Neural crest cell (in vitro differentiated cells): ENCODE results near the gene CARHSP1. TPM values are rescaled to one million over a fixed set of nuclear protein-coding genes. Genes with fewer than 3 reads are reported as not detected.
"Not testable (repeated sequence)": the region's sequence is repeated elsewhere in the genome, so short reads cannot be mapped to it uniquely, and the experiment has no call there.

Experiments
- DNase-seq: peaks from one replicate; pipeline ENCODE4 v3.0.0; 2021; ENCODE audit warnings: low read depth, mixed read lengths, low spot score
- H3K27ac Mint-ChIP-seq: one replicate; pipeline ENCODE4 v1.8.0; 2021; ENCODE audit warnings: mild to moderate bottlenecking, mixed read lengths; ENCODE audit not compliant: unreplicated experiment
- H3K27me3 Mint-ChIP-seq: 2 replicates; pipeline ENCODE4 v1.8.0; 2021; ENCODE audit warnings: low read depth, mild to moderate bottlenecking, mixed read lengths
- H3K36me3 Mint-ChIP-seq: 2 replicates; pipeline ENCODE4 v1.8.0; 2021; ENCODE audit warnings: low read depth, mild to moderate bottlenecking, mixed read lengths
- H3K4me1 Mint-ChIP-seq: 2 replicates; pipeline ENCODE4 v1.8.0; 2021; ENCODE audit warnings: mixed read lengths
- H3K4me3 Mint-ChIP-seq: one replicate; pipeline ENCODE4 v1.8.0; 2021; ENCODE audit warnings: mild to moderate bottlenecking, mixed read lengths
- H3K9me3 Mint-ChIP-seq: 2 replicates; pipeline ENCODE4 v1.8.0; 2021; ENCODE audit warnings: mixed read lengths
- total RNA-seq: library from RNA; stranded (reverse); gene quantifications from 2 replicates; pipeline ENCODE4 v1.2.1, GENCODE V29; 2021
- TF ChIP-seq, protein P1 (sequence below): fragments of 200-600 bp; sonication (generic); conservative IDR thresholded peaks from 2 replicates; pipeline ENCODE4 v1.5.0; 2021; ENCODE audit warnings: antibody characterized with exemption, mild to moderate bottlenecking

Gene CARHSP1
- total RNA-seq, 1 donor from 2014 or later, result 147 TPM

DNA sequence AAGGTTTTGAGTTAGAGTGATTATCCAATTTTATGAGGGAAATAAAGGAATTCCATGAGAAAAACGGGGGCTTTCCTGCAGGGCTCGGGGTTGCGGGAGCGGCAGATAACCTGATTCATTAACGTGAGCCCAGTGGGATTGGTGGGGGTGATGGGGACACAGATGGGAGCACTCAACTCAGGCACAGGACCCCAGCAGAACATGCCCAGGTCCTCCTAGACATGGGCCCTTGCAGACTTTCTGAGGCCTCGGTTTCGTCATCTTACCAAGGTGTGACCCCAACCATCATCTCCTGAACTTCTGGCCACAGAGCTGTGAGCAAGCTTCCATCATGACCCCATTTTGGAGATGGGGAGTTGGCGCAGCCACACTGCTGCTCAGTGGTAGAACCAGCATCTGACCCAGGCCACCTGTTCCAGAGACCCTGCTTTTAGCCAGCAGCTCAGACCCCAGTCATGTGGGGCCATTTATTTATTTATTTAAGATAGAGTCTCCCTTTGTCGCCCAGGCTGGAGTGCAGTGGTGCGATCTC is 22.3 kb downstream of the CARHSP1 start:
- Mint-ChIP-seq H3K36me3 (peaks cover 18% of the 10 kb centered on the region), H3K9me3 (no peaks in the 10 kb centered on the region), H3K4me1 (peaks cover 9% of the 10 kb centered on the region), H3K27me3 (peaks cover 2% of the 10 kb centered on the region), H3K4me3 (peak overlapping the region; percentile 57), H3K27ac (no peak overlapping the region)
- DNase-seq, result no peak
- TF ChIP-seq, protein P1, sequence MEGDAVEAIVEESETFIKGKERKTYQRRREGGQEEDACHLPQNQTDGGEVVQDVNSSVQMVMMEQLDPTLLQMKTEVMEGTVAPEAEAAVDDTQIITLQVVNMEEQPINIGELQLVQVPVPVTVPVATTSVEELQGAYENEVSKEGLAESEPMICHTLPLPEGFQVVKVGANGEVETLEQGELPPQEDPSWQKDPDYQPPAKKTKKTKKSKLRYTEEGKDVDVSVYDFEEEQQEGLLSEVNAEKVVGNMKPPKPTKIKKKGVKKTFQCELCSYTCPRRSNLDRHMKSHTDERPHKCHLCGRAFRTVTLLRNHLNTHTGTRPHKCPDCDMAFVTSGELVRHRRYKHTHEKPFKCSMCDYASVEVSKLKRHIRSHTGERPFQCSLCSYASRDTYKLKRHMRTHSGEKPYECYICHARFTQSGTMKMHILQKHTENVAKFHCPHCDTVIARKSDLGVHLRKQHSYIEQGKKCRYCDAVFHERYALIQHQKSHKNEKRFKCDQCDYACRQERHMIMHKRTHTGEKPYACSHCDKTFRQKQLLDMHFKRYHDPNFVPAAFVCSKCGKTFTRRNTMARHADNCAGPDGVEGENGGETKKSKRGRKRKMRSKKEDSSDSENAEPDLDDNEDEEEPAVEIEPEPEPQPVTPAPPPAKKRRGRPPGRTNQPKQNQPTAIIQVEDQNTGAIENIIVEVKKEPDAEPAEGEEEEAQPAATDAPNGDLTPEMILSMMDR, result no peak

DNA sequence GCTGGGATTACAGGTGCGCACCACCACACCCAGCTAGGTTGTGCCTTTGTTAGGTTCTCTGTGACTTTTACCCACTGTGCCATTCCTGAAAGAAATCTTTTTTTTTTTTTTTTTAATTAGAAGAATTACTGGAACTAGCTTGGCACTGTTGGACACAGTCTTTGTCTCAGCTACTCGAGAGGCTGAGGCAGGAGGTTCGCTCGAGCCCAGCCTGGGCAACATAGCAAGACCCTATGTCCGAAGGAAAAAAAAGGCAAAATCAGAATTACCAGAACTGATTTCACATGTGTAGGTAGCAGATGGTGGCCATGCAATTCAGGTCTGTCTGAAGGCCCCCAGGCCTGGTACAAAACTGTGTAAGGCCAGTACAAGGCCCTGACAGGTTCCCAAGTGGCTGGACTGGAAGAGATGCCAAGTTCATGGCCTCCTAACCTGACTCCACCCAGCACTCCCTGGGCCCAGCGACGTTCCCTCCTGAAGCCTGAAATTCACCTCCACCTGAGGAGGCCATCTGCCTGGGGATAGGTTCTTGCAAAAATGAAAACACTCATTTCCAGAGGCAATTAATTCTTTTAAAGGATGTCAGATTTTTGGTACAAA is 23.0 kb downstream of the CARHSP1 start:
- TF ChIP-seq, protein P1, result no peak
- DNase-seq, result no peak
- Mint-ChIP-seq H3K27ac (no peak overlapping the region), H3K4me1 (peaks cover 9% of the 10 kb centered on the region), H3K9me3 (no peaks in the 10 kb centered on the region), H3K4me3 (no peak overlapping the region), H3K36me3 (peaks cover 17% of the 10 kb centered on the region), H3K27me3 (peaks cover 2% of the 10 kb centered on the region)

DNA sequence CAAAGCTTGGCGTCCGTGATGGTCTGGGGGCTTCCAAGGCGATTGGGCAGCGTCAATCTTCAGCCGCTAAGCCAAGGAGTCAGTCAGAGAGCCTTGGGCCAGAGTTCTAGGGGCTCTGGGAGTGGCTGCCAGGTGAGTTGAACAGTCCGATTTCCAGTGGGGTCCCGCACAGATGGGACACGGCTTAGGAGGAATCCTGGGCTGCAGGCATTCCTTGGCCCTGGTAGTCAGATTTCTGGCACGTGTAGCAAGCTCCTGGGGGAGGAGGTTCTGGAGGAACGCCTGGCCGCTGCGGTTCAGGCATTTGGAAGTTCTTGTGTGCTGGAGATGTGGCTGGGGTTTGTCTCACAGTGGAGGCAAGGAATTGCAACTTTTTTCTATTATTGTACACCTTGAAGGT is 25.5 kb downstream of the CARHSP1 start:
- H3K27me3 Mint-ChIP-seq, H3K27ac Mint-ChIP-seq: not testable (repeated sequence)
- peaks cover 14% of the 10 kb centered on the region for H3K36me3 Mint-ChIP-seq

DNA sequence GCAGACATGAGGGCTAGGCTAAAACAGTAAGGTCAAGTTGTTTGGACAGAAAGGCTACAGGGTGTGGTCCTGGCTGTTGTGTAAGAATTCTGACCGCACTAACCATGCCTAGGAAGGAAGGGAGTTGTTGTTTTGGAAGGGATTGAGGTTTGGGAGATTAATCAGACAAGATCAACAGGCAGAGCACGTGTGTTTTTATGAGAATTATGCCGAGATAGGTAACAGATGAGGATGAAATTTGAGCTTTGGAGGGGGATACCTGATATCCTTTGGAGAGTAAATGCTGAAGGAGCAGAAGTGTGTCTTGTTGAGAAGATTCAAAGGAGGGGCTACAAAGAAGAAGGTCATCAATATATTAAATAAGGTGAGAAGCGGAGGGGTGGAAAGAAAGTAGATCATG is 26.8 kb downstream of the CARHSP1 start:
- not testable (repeated sequence) for H3K4me1 Mint-ChIP-seq

More for the DNA sequence above, 25.5 kb downstream of the CARHSP1 start:
- H3K4me1 Mint-ChIP-seq, H3K4me3 Mint-ChIP-seq, DNase-seq, H3K9me3 Mint-ChIP-seq: not testable (repeated sequence)

DNA sequence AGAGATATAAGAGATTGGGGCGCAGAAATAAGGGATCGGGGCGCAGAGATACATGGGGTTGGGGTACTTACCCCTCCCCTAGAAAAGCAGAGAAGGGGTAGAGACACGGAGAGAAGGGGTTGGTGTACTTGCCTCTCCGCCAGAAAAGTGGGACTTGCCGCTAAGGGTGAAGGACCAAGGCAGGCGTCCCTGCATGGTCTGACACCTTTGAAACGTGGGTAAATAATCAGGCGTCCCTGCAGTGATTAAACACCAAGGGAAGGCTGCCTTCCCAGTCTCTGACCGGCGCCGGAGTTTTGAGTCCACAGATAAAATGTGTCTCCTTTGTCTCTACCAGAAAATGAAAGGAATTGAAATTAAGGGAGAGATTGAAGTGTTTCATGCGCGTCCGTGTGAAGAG is 31.2 kb downstream of the CARHSP1 start:
- H3K36me3 Mint-ChIP-seq, H3K4me3 Mint-ChIP-seq, H3K27me3 Mint-ChIP-seq, H3K4me1 Mint-ChIP-seq, H3K27ac Mint-ChIP-seq, DNase-seq, H3K9me3 Mint-ChIP-seq: not testable (repeated sequence)

More for the DNA sequence above, 26.8 kb downstream of the CARHSP1 start:
- not testable (repeated sequence) for H3K27ac Mint-ChIP-seq, H3K4me3 Mint-ChIP-seq, H3K9me3 Mint-ChIP-seq, H3K27me3 Mint-ChIP-seq, DNase-seq
- H3K36me3 Mint-ChIP-seq, result peaks cover 14% of the 10 kb centered on the region

DNA sequence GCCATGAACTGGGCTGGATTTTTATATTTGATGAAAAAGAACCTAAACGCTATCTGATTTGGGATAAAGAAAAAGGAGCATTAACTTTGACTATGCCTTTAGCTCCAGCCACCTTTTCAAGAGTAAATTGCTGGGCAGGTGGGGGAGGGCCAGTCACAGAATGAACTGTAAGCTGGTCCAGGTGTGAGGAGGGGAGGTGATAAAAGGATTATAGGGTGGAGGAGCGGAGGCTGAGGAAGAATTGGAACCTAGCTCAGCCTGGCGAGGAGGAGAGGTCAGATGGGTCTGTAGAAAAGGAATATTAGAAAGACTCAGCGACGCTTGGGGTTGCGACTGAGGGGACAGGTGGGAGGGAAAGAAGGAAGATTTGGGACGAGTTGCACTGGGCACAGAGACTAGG is 32.0 kb downstream of the CARHSP1 start:
- not testable (repeated sequence) for H3K9me3 Mint-ChIP-seq, H3K27me3 Mint-ChIP-seq, H3K36me3 Mint-ChIP-seq, DNase-seq, H3K27ac Mint-ChIP-seq, H3K4me3 Mint-ChIP-seq
- peaks cover 14% of the 10 kb centered on the region for H3K4me1 Mint-ChIP-seq

DNA sequence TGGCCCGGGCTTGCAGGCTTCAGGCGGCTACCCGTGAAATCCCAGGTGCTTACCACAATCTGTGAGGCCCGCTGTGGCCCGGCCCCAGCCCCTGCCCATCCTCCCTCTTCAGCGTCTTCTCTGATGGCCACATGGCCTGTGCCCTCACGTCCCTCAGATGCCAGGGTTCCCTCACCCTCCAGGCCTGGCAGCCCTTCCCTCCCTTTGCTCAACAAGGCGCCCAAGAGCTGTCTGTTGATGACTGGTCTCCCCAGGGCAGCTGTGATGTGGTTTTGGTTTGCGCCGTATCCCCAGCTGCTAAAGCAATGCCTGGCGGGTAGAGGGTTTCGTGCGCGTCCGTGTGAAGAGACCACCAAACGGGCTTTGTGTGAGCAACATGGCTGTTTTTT is 36.1 kb downstream of the CARHSP1 start:
- H3K36me3 Mint-ChIP-seq, result no peaks in the 10 kb centered on the region
- no peaks in the 10 kb centered on the region for H3K27me3 Mint-ChIP-seq
- no peak for DNase-seq
- H3K4me1 Mint-ChIP-seq, result peaks cover 19% of the 10 kb centered on the region
- H3K27ac Mint-ChIP-seq, result peak overlapping the region; percentile 95
- H3K4me3 Mint-ChIP-seq, result no peak overlapping the region
- TF ChIP-seq, protein P1, result no peak
- no peaks in the 10 kb centered on the region for H3K9me3 Mint-ChIP-seq
